HG03139 (cell line): ENCODE data around the gene COPS6.

Experiments used
- ATAC-seq: cut with Tn5 transposase; IDR thresholded peaks from one replicate; pipeline ENCODE4 v1.9.1; 2021; ENCODE audit not compliant: unreplicated experiment

The COPS6 gene

DNA sequence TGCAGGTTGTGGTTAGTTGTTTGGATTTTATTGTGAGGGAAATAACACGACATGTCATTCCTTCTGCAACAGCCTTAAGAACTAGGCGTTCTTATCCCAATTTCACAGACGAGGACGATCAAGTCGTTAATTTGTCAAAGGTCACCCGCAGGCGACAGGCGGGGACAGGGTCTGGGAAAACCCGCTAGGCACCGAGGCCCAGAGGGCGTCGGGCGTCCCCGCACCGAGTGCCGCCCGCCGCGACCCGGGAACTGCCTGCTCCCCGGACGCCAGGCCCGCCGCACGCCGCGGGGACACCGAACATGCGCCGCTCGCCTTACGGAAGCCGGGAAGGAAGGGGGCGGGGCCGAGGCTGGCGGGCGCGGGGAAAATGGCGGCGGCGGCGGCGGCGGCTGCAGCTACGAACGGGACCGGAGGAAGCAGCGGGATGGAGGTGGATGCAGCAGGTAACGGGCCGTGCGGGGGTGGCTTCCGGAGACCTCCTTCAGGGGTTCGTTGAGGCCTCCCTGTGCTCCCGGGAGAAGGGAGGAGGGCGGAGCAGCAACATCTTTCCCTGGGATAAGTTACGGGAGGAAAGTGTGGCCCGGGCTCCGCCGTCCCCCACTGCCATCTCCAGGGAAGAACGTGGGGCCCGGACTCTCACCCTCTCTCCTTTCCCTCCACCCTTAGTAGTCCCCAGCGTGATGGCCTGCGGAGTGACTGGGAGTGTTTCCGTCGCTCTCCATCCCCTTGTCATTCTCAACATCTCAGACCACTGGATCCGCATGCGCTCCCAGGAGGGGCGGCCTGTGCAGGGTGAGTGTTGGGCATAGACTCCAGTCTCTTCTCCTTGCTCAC is at the start of gene COPS6:
Gene COPS6, plus strand, starts transcription at position 349 of the 837 bp plus-strand sequence. Its CDS starts 22 bp downstream, at position 371.
- no peak for ATAC-seq

DNA sequence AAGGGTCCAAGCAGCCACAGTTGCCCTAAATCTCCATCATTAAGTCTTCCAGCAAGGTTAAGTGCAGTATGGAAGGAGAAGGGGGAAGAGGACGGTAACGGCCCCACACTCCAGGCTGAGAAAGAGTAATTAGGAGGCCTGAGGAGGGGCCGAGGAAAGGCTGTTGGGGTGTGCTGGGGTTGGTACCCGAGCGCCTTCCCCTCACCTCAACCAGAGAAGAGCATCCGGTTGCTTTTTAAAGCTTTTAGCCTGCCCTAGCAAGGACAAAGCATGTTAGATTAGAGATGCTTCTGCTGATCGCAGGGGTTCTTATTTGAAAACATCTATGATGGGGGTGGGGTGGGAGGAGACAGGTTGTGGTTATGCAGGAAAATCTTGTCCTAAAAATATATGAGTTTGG is 48.2 kb upstream of the COPS6 start:
- no peak for ATAC-seq

- ATAC-seq, result no peak
Measured at GRCh38 chr7:100044718-100045117, 44.1 kb upstream of the COPS6 start.

DNA sequence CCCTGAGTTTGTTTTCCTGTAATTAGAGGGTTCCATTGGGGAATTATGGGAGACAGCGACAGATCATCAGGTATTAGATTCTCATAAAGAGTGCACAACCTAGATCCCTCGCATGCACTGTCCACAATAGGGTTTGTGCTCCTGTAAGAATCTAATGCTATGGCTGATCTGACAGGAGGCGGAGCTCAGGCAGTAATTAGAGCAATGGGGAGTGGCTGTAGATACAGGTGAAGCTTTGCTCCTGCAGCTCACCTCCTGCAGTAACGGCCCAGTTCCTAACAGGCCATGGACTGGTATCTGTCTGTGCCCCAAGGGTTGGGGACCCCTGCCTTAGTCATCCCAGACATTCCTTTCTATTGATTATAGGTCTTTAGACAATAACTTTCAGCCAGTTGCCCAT is 40.1 kb upstream of the COPS6 start:
- ATAC-seq, result no peak

DNA sequence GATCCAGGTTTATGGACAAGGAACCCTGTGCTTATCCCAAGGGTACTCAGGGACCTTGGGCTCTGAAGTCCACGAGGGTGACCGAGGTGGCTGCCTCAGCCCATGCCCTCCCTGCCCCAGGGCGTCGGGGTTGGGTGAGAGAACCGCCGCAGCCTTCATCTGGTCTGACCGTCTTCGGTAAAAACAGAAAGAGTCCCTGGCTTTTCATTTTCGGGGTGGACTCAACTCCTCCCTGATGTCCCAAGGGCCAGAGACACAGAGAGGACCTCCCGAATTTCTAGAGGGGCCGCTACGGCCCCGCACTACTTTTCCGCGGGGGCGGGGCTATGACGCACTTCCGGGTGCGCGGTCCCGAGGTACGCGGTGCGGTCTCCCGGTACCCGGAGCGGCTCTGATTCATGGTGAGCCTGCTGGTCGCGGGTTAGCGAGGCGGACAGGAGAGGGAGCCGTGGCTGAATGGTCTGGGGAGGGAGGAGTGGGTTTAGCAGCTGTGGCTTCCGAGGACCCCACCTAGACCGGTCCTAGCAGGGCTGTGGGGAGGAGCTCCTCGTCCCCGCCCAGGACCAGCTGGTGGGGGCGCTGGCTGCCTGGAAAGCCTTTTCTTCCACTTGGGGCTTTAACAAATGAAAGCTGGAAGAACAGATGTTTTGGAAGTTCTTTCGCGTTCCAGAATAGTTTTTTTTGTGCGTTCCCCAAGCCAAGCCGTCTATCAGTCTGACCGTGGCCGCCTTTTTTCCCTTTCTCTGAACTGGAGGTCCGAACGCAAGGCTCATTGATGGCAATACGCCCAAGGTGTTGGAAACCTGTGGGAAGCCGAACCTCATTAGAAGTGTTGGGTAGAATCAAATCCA is 39.1 kb upstream of the COPS6 start, which contains the start of gene ZSCAN21:
Gene ZSCAN21, plus strand, starts transcription at position 334 of the 851 bp plus-strand sequence. CDS start 7,233 bp downstream, outside the sequence.
- ATAC-seq, result peak; percentile 74

- no peak for ATAC-seq
Measured at GRCh38 chr7:100051611-100052010, 37.2 kb upstream of the COPS6 start.

GRCh38 chr7:100053215-100053614 is 35.6 kb upstream of the COPS6 start:
- ATAC-seq, result no peak

DNA sequence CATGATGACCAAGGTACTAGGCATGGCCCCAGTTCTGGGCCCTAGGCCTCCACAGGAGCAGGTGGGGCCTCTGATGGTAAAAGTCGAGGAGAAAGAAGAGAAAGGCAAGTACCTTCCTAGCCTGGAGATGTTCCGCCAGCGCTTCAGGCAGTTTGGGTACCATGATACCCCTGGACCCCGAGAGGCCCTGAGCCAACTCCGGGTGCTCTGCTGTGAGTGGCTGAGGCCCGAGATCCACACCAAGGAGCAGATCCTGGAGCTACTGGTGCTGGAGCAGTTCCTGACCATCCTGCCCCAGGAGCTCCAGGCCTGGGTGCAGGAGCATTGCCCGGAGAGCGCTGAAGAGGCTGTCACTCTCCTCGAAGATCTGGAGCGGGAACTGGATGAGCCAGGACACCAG is 31.8 kb upstream of the COPS6 start:
- ATAC-seq, result no peak

DNA sequence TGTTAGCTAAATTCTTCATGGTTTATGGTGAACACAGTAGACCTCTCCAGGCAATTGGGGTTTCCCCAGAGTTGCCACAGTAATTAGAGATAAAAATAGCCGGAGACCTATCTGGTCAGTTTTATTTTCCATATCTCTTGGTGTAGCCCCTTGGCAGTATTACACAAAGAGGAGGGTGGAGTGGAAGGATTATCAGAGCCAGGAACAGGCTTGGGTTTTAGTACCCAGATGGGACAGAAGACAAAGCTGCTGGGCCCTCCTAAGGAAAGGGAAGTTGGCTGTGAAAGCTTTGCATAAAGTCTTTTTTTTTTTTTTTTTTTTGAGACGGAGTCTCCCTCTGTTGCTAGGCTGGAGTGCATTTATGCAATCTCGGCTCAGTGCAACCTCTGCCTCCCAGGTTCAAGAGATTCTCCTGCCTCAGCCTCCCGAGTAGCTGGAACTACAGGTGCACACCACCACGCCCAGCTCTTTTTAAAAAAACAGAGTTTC is 29.5 kb upstream of the COPS6 start:
- no peak for ATAC-seq

DNA sequence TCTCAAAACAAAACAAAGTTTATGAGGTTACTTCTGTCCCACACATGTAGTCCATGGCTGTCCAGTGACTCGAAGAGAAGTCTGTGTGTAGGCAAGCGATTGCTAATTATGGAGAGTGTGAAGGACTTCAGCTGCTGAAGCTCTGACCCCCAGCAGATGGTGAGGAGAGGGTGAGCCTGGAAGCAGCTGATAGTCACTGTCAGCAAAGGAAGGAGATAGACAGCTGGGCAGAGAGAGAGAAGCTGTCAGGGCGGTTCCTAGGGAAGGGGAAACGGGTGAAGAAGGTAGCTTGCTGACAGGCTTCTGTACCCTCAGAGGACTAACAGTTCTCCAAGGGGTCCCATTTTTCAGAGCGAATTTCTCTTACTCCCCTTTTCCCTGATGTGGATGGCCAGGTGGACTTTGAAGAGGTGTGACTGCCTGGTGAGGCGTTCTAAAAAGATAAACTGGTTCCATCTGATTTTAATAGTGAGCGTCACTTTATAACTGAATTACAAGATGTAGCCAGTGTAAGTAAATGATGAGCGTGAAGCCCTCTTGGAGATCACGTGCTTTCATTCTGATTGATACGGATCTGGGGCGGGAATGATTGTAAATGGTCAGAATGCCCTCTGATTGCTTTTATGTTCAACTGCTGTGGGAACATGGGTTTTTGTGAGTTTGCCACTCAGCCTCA is 27.1 kb upstream of the COPS6 start:
- ATAC-seq, result no peak

DNA sequence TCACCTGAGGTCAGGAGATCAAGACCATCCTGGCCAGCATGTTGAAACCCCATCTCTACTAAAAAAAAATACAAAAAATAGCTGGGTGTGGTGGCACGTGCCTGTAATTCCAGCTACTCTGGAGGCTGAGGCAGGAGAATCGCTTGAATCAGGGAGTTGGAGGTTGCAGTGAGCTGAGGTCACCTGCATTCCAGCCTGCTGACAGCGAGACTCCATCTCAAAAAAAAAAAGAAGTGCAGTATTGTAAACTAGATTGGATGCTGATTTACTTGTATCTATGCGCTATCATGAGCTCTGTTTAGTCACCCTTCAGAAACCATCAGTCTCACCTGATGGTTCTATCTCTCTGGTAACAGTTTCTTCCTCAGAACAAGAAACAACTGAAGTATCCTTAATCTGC is 25.4 kb upstream of the COPS6 start:
- ATAC-seq, result no peak

DNA sequence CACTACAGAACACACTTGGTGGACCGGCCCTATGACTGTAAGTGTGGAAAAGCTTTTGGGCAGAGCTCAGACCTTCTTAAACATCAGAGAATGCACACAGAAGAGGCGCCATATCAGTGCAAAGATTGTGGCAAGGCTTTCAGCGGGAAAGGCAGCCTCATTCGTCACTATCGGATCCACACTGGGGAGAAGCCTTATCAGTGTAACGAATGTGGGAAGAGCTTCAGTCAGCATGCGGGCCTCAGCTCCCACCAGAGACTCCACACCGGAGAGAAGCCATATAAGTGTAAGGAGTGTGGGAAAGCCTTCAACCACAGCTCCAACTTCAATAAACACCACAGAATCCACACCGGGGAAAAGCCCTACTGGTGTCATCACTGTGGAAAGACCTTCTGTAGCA is 24.6 kb upstream of the COPS6 start:
- ATAC-seq, result no peak

- no peak for ATAC-seq
Measured at GRCh38 chr7:100065452-100066186, 23.1 kb upstream of the COPS6 start.

DNA sequence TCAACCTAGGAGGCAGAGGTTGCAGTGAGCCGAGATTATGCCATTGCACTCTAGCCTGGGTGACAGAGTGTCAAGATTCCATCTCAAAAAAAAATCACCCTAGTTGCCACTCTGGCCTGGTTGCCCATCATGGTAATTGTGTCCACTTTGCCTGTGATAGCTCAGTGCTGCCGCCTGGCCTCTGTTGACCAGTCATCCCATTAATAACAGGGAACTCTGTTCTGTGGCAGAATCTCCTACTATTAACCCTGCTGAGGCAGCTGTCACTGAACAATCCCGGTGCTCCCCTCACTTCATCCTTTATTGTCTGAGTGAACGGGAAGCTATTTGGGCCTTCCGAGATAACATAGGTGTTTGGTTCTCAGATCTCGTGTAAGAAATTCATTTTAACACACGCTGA is 21.8 kb upstream of the COPS6 start:
- no peak for ATAC-seq

DNA sequence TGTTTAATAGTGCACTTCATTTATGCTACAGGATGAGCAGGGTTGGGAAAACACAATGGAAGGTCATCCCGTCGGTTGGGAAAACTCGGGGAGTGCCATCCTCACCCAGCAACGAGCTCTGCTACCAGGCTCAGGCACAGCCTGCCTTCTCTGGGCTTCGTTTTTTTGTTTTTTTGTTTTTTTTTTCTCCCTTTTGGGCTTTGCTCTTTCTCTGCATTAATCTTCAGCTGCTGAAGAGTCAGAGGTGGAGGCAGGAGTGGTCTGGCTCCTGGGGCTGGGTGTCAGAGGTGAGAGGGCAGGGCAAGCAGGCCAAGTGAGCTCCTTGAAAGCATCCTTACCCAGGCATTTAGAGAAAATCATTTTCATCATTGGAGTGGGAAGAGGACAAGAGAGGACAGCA is 18.8 kb upstream of the COPS6 start:
- no peak for ATAC-seq

DNA sequence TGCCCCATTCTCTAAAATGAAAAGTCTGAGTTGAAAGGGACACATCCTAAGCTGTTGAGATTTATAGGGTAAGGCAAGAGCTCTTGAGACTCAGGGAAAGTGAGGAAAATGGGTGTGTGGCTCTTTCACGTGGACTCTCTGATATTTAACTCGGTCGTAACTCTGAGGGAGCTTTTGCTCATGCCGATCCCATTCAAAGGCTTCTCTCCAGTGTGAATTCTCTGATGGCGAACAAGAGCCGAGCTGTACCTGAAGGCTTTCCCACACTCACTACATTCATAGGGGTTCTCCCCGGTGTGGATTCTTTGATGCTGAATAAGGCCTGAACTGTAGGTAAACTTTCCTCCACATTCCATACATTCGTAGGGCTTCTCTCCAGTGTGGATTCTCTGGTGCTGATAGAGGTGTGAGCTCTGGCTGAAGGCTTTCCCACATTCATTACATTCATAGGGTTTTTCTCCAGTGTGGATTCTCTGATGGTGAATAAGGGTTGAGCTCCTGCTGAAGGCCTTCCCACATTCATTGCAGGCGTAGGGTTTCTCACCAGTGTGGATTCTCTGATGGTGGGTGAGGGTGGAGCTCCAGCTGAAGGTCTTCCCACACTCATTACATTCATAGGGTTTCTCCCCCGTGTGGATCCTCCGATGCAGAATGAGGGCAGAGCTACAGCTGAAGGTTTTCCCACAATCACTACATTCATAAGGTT is 17.6 kb upstream of the COPS6 start:
- ATAC-seq, result no peak

DNA sequence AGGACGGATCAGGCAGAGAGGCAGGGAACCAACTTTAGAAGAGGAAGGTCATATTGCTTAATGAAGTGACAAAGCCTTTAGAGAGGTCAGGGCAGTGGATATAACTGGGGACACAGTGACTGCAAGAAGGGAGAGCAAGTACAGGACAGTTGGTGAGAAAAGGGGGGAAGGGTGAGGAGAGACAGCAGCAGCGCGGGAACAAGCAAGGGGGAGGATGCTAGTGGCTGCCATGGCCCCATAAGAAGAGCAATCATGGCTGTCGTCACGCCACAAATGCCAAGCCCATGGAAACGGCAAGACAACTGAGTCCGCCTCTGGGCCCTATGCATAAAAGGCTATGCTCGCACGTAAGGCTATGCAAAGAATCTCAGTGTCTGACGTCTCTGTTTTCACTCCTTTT is 16.3 kb upstream of the COPS6 start:
- ATAC-seq, result no peak

DNA sequence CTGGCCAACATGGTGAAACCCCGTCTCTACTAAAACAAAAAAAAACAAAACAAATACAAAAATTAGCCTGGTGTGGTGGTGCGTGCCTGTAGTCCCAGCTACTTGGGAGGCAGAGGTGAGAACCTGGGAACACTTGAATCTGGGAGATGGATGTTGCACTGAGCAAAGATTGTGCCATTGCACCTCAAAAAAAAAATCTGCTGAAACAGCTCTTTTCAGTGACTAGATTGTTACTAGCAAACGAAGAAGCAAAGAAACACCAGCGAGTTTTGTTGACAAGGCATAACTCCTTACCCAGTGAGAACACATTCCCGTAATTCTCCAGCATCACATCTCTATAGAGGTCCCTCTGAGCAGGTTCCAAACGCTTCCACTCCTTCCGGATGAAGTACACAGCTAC is 13.9 kb upstream of the COPS6 start:
- no peak for ATAC-seq

DNA sequence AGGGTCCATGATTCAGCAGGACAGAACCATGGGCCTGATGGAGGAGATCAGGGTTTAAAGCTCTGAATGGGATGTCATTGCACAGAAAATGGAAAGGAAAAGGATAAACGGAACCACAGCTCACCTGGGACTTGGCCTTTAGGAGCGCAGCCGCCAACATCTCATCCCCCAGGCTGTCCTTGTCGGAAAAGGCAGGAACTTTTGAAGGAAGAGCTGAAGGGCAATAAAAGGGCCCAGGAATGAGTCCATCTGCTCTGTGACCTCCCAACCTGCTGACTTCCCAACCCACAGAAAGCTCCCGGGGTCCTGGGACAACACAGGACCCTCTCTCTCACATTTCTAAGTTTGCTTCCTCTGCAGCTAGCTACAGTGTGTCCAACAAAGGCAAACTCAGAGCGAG is 13.4 kb upstream of the COPS6 start:
- ATAC-seq, result no peak

DNA sequence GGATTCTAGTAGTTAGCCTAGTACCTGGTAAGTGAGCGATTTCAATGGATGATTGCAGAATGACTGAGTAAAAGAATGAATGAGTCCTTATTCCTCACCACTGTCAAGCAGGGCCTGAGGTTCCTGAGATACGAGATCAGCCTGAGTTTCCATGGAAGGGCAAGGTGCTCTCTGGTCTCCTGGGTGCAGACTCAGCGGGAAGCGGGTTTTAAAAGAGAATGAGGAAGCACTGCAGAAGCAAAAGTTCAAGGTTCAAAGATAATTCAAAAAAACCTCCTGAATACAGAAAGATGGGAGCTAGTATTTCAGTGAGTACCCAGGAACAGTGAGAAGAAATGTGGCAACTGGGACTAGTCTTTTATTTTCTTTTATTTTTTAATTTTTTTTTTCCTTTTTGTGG is 11.6 kb upstream of the COPS6 start:
- ATAC-seq, result no peak
